ENCODE data around the gene SLC35F6.
A peak's percentile ranks its signal among the peaks of the same experiment; 100 is the strongest.
"Not testable (repeated sequence)": the region's sequence is repeated elsewhere in the genome, so short reads cannot be mapped to it uniquely, and the experiment has no call there.

SLC35F6 gene

GRCh38 chr2:26784570-26785234 lies 20.6 kb downstream of the SLC35F6 start:
- DNase-seq (ENCODE audit: low spot score), result no peak

GRCh38 chr2:26785431-26786206 lies 21.5 kb downstream of the SLC35F6 start, which contains the start of gene CENPA:
Gene CENPA, plus strand, starts transcription at chr2:26786056. Its CDS starts 141 bp downstream, at chr2:26786197.
- peak; percentile 98 for DNase-seq (ENCODE audit: low spot score)

GRCh38 chr2:26786207-26787028 lies 22.3 kb downstream of the SLC35F6 start:
- no peak for DNase-seq (ENCODE audit: low spot score)

GRCh38 chr2:26792720-26793119 lies 28.6 kb downstream of the SLC35F6 start:
- no peak for DNase-seq (ENCODE audit: low spot score)

- DNase-seq (ENCODE audit: low spot score), result no peak
Observed at GRCh38 chr2:26793518-26793917, 29.4 kb downstream of the SLC35F6 start.

- not testable (repeated sequence) for DNase-seq (ENCODE audit: low spot score)
Observed at GRCh38 chr2:26795135-26795534, 31.1 kb downstream of the SLC35F6 start.

GRCh38 chr2:26801328-26801727 lies 37.2 kb downstream of the SLC35F6 start:
- no peak for DNase-seq (ENCODE audit: low spot score)

- no peak for DNase-seq (ENCODE audit: low spot score)
Observed at GRCh38 chr2:26801796-26802195, 37.7 kb downstream of the SLC35F6 start.

GRCh38 chr2:26805241-26805676 lies 41.2 kb downstream of the SLC35F6 start:
- DNase-seq (ENCODE audit: low spot score), result no peak

- DNase-seq (ENCODE audit: low spot score), result no peak
Observed at GRCh38 chr2:26807788-26808460, 43.8 kb downstream of the SLC35F6 start.

GRCh38 chr2:26809211-26809610 lies 45.1 kb downstream of the SLC35F6 start:
- DNase-seq (ENCODE audit: low spot score), result no peak

- no peak for DNase-seq (ENCODE audit: low spot score)
Observed at GRCh38 chr2:26809876-26810577, 45.9 kb downstream of the SLC35F6 start.

GRCh38 chr2:26811261-26811660 lies 47.2 kb downstream of the SLC35F6 start:
- DNase-seq (ENCODE audit: low spot score), result no peak

GRCh38 chr2:26811791-26812694 lies 48.0 kb downstream of the SLC35F6 start:
- no peak for DNase-seq (ENCODE audit: low spot score)

- no peak for DNase-seq (ENCODE audit: low spot score)
Observed at GRCh38 chr2:26812731-26813130, 48.6 kb downstream of the SLC35F6 start.

- not testable (repeated sequence) for DNase-seq (ENCODE audit: low spot score)
Observed at GRCh38 chr2:26814072-26814765, 50.1 kb downstream of the SLC35F6 start.

- no peak for DNase-seq (ENCODE audit: low spot score)
Observed at GRCh38 chr2:26816893-26817292, 52.8 kb downstream of the SLC35F6 start.

GRCh38 chr2:26818255-26818654 lies 54.2 kb downstream of the SLC35F6 start:
- no peak for DNase-seq (ENCODE audit: low spot score)

- no peak for DNase-seq (ENCODE audit: low spot score)
Observed at GRCh38 chr2:26818972-26819371, 54.9 kb downstream of the SLC35F6 start.

GRCh38 chr2:26820932-26821331 lies 56.8 kb downstream of the SLC35F6 start:
- DNase-seq (ENCODE audit: low spot score), result no peak
